HUES6 (cell line): ENCODE data around the gene FNDC11.
"Not testable (repeated sequence)": the region's sequence is repeated elsewhere in the genome, so short reads cannot be mapped to it uniquely, and the experiment has no call there.

ENCODE experiments used
- H3K27ac ChIP-seq: 2 replicates; pipeline ENCODE4 v1.7.0; 2013; ENCODE audit warnings: low read depth, mild to moderate bottlenecking, low read length, inconsistent platforms
- H3K27me3 ChIP-seq: 2 replicates; pipeline ENCODE4 v1.6.1; 2013; ENCODE audit warnings: low read length; ENCODE audit not compliant: control insufficient read depth, insufficient read depth
- H3K36me3 ChIP-seq: 2 replicates; pipeline ENCODE4 v1.6.1; 2013; ENCODE audit warnings: low read length; ENCODE audit not compliant: control insufficient read depth, insufficient read depth
- H3K4me1 ChIP-seq: 2 replicates; pipeline ENCODE4 v1.6.1; 2013; ENCODE audit warnings: low read length; ENCODE audit not compliant: control insufficient read depth, insufficient read depth
- H3K4me3 ChIP-seq: 2 replicates; pipeline ENCODE4 v1.5.1; 2013; ENCODE audit warnings: low read depth, low read length
- H3K9ac ChIP-seq: one replicate; pipeline ENCODE4 v1.6.1; 2013; ENCODE audit warnings: mild to moderate bottlenecking, low read length
- H3K9me3 ChIP-seq: 2 replicates; pipeline ENCODE4 v1.6.1; 2013; ENCODE audit warnings: low read depth, low read length; ENCODE audit not compliant: control insufficient read depth, insufficient read depth

Gene FNDC11

GRCh38 chr20:63591786-63592355 is 37.9 kb downstream of the FNDC11 start:
- peaks cover 6% of the 10 kb centered on the region; the same call in 1 of the 2 replicates for H3K4me1 ChIP-seq
- H3K27ac ChIP-seq, result no peak overlapping the region
- H3K4me3 ChIP-seq, result no peak overlapping the region
- no peak overlapping the region for H3K9ac ChIP-seq
- H3K36me3 ChIP-seq, result peaks cover 51% of the 10 kb centered on the region
- H3K9me3 ChIP-seq, result no peaks in the 10 kb centered on the region
- no peaks in the 10 kb centered on the region for H3K27me3 ChIP-seq

DNA sequence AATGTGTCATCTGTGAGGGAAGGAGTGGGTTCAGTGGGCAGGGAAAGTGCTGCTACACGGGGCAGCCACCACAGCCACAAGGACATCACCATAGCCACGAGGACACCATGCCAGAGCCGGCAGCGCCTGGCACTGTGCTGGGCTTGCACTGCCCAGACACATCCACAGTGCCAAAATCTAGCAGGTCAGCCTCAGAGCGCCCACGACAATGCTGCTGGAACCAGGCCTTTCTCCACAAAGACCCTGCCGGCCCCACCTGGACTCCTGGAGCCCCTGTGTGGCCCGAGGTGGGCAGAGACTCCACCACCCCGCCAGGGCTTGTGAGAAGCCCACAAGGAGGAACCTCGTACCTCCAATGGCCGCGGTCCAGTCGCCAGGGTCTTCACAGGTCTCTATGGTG is 38.7 kb downstream of the FNDC11 start:
- Histone ChIP-seq H3K4me1 (peaks cover 6% of the 10 kb centered on the region; the same call in 1 of the 2 replicates), H3K36me3 (peaks cover 55% of the 10 kb centered on the region), H3K27ac (no peak overlapping the region), H3K4me3 (no peak overlapping the region), H3K27me3 (no peaks in the 10 kb centered on the region), H3K9me3 (no peaks in the 10 kb centered on the region), H3K9ac (no peak overlapping the region)

- Histone ChIP-seq H3K4me3 (no peak overlapping the region), H3K4me1 (no peaks in the 10 kb centered on the region), H3K27ac (no peak overlapping the region), H3K27me3 (no peaks in the 10 kb centered on the region), H3K9me3 (no peaks in the 10 kb centered on the region), H3K36me3 (peaks cover 53% of the 10 kb centered on the region), H3K9ac (no peak overlapping the region)
Measured at GRCh38 chr20:63594043-63594561, 40.1 kb downstream of the FNDC11 start.

- H3K9ac ChIP-seq, result no peak overlapping the region
- peaks cover 45% of the 10 kb centered on the region for H3K36me3 ChIP-seq
- H3K4me3 ChIP-seq, result no peak overlapping the region
- no peaks in the 10 kb centered on the region for H3K4me1 ChIP-seq
- no peak overlapping the region for H3K27ac ChIP-seq
- no peaks in the 10 kb centered on the region for H3K9me3 ChIP-seq
- H3K27me3 ChIP-seq, result no peaks in the 10 kb centered on the region
Measured at GRCh38 chr20:63595416-63596127, 41.6 kb downstream of the FNDC11 start.

DNA sequence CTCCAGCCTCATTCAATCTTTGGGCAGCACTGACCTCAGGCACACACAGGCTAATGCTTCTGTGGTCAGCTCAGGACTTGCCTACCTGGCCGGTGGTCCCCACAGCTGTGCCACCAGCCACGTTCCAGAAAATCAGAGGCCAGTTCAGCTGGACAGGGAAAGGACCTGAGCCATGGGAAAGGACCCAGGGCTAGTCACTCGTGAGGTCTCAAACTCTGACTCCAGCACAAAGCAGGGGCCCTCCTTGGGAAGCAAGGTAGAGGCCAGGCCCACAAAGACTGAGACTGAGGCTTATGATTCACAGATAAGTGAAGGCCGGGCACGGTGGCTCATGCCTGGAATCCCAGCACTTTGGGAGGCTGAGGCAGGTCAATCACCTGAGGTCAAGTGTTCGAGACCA is 42.5 kb downstream of the FNDC11 start:
- Histone ChIP-seq H3K36me3 (peaks cover 46% of the 10 kb centered on the region), H3K4me3 (no peak overlapping the region), H3K9me3 (no peaks in the 10 kb centered on the region), H3K4me1 (no peaks in the 10 kb centered on the region), H3K27me3 (no peaks in the 10 kb centered on the region), H3K9ac (no peak overlapping the region), H3K27ac (no peak overlapping the region)

DNA sequence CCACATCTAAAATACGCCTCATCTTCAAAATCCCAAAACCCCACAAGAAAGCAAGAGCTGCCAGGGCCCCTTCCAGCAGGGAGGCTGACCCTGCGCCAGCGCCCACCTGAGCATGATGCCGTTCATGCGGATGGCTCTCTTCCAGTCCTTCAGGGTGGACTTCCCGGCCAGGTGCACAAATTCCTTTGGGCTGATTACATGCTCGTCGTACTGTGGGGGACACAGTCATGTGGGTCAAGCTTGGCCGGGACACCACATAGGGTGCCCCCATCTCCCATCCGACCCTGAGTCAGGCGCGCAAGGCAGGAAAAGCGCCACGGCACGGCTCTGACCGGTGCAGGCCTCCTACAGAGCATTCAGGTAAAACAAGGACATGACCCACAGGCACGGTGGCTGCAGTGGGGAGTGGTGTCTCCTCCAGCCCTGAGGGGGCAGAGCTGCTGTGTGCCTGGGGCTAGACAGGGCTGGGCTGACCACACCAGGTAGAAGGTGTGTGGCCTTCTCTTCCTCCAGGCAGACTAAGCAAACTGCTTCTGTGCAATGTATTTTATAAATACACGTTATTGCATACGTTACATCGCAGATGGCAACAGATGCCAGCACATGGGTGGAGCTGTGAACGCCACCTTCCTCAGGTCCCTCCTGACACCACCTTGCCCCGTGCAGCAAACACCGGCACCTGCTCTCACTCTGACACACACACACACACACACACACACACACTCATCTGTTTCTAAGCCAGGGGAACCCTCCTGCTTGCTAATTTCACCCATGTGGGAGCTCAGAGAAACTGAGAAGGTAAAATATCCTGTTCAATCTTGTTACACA is 43.9 kb downstream of the FNDC11 start:
- Histone ChIP-seq H3K4me3 (no peak overlapping the region), H3K4me1 (no peaks in the 10 kb centered on the region), H3K9ac (no peak overlapping the region), H3K9me3 (no peaks in the 10 kb centered on the region), H3K27ac (no peak overlapping the region), H3K27me3 (no peaks in the 10 kb centered on the region), H3K36me3 (peaks cover 44% of the 10 kb centered on the region)

DNA sequence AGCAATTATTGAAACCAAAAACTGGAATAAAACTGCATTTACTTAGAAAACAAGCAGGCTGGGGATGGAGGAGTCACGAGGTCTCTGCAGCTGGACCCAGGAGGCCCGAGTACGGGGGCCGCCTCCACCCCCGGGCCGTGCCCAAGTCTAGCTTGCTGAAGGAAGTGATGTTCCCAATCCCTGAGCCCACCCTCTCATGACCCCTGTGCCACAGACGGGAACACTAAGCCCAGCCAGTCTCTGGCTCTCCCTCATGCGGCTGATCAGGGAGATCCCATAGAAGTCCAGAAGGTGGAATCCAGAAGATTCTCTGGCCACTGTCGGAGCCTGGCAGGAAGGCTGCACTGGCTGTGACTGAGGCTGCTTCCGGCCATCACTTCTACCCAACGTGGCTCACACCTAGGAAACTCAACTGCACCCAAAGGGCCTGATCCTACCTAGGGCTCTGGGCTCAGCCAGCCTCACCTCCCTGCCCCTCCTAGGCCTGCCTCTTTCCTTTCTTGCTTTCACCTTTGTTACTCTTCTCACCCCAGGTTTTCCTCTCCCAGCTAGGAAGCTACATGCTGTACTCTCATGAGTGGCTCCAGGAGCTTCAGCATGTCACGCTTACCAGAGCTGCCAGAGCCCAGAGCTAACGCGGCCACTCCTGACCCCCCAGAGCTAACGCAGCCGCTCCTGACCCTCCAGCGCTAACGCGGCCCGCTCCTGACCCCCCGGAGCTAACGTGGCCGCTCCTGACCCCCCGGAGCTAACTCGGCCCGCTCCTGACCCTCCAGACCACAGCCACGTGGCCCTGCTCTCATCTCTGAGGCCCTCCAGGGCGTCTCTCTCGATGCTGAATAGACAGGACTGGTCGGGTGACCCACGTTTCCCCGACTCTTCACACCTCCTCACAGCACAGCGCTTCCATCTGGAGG is 44.8 kb downstream of the FNDC11 start:
- H3K36me3 ChIP-seq, result peaks cover 46% of the 10 kb centered on the region

DNA sequence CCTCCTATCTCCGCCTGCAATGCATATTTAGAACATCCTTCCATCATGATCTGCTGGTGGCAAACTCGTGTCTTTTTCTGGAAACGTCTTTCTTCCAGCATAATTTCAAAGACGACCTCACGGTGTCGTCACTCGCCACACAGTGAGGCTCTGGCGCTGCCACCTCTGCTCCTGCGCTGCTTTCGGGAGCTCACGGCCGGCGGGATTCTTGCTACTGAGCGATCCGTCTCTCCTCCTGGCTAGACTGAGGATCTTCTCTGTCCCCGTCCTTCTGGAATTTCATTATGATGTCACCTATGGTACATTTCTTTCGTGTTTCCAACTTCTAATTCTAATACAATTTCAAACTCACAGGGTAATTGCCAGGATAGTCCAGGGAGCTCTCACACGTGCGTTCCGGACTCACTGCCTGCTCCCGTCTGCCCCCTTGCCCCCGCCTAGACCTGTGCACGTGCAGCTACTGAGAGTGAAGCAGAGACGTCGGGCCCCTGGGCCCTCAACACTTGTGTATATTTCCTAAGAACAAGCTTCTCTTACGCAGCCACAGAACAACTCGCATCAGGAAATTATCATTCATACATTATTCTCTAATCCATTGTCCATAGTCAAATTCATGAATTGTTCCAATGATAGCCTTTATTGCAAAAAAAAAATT is 45.6 kb downstream of the FNDC11 start:
- Histone ChIP-seq H3K9ac (no peak overlapping the region), H3K9me3 (no peaks in the 10 kb centered on the region), H3K4me1 (no peaks in the 10 kb centered on the region), H3K27me3 (no peaks in the 10 kb centered on the region), H3K27ac (no peak overlapping the region), H3K4me3 (no peak overlapping the region), H3K36me3 (peaks cover 48% of the 10 kb centered on the region)

More for the DNA sequence above, 44.8 kb downstream of the FNDC11 start:
- Histone ChIP-seq H3K4me1 (no peaks in the 10 kb centered on the region), H3K9me3 (no peaks in the 10 kb centered on the region), H3K27ac (no peak overlapping the region), H3K9ac (no peak overlapping the region), H3K4me3 (no peak overlapping the region), H3K27me3 (no peaks in the 10 kb centered on the region)

GRCh38 chr20:63601679-63602078 is 47.7 kb downstream of the FNDC11 start:
- H3K4me1 ChIP-seq, H3K4me3 ChIP-seq, H3K27ac ChIP-seq, H3K9ac ChIP-seq, H3K27me3 ChIP-seq, H3K9me3 ChIP-seq: not testable (repeated sequence)
- peaks cover 42% of the 10 kb centered on the region for H3K36me3 ChIP-seq

DNA sequence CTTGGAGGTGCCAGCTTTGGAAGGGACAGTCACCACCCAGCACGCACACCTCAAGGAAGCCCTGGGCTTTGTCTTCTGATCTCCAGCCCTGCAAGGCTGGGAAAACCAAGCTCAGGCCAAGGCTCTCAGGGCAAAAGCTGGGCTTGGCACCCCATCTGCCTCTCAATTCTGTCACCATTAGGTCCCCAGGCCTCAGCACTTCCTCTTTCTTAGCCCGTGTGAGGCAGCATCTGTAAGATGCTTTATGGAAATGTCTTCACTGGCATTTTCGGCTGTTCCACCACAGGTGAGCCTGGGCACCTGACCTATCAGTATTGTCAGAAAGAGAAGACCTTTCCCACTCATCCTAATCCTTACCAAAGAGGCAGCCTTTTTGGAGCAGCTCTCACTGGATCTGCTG is 48.4 kb downstream of the FNDC11 start:
- Histone ChIP-seq H3K27ac (no peak overlapping the region), H3K4me1 (no peaks in the 10 kb centered on the region), H3K36me3 (peaks cover 41% of the 10 kb centered on the region)

More for the DNA sequence above, 48.4 kb downstream of the FNDC11 start:
- Histone ChIP-seq H3K9me3 (no peaks in the 10 kb centered on the region), H3K27me3 (no peaks in the 10 kb centered on the region), H3K4me3 (no peak overlapping the region), H3K9ac (no peak overlapping the region)
